NCI-H446 (cell line): ENCODE data around the gene HSD17B3.
"Not testable (repeated sequence)": the region's sequence is repeated elsewhere in the genome, so short reads cannot be mapped to it uniquely, and the experiment has no call there.

Source experiments
- DNase-seq, 2 experiments: peaks; one replicate each; lab custom pipeline; 2025; lab: John Stamatoyannopoulos, UW

Gene HSD17B3

DNA sequence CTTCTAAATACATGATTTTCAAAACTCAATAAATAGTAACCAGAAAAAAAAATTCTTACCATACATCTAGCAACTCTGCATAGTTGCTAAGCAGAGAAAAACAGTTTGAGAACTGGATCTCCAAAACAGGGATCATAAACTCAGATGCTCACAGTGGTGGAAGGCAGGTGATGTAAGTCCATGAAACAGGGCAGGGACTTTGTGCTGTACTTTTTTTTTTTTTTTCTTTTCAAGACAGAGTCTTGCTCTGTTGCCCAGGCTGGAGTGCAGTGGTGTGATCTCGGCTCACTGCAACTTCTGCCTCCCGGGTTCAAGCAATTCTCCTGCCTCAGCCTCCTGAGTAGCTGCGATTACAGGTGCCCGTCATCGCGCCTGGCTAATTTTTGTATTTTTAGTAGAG is 5.0 kb upstream of the HSD17B3 start:
- not testable (repeated sequence) for DNase-seq

DNA sequence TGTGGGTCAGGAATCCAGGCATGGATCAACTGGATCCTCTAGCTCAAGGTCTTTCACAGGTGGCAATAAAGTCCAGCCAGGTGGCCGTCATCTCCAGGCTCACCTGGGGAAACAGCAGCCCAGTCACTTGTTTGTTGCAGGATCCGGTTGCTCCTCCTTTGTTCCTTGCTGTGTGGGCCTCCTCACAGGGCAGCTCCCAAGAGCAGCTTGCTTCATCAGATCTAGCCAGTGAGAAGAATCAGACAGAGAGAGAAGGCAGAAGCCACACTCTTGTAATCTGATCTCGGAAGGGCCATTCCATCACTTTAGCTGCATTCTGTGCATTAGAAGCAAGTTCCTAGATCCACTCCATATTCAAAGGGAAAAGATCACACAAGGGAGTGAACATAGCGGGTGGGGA is 3.2 kb upstream of the HSD17B3 start:
- no peak for DNase-seq

DNA sequence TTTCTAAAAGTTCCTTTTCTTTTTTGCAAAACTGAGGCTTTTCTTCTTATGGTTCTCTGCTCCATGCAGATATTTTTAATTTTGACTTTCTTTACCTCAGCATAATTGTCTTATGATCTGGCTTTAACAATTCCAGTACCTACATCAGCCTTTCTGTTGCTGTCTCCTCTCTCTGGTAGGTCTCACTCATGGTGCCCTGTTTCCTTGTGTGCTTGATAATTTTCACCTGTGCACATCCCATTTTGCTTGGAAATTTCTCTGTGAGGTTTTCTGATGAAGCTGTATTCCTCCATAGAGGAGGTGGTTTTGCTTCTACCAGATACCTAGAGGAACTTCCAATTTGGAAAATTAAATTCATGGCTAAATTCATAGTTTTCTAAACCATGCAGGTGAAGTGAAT is 2.3 kb upstream of the HSD17B3 start:
- no peak for DNase-seq

DNA sequence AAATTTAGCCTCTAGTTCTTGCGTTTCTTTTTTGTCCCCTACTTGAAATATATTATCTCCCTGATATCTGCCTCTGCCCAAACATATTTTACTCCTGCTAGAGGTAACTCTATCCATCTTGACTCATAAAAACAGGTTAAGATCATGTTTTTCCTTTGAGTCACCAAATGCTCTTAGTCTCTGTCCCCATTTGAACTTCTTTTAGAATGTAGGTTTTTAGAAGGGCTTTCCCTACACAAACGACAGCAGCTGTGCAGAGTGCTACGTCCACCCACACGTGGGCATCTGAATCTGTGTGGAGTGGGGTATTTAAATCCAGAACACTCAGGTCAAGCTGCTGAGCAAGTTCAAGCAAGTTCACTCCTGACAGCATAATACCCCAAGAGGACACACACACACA is 2.2 kb downstream of the HSD17B3 start:
- no peak for DNase-seq

DNA sequence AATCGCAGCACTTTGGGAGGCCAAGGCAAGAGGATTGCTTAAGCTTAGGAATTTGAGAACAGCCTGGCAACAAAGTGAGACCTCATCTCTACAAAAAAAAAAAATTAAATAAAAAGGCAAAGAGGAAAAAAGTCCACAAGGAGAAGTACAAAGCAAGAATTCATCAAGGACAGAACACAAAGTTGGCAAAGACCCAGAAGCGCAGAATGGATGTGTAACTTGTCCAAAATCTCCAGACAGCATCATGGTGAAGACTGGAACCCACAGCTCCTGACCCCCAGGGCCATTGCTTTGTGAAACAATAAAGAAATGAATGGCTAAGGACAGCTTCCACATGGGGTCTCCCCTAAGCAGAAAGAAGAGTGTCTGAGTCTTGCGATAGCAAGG is 7.8 kb downstream of the HSD17B3 start:
- no peak for DNase-seq

DNA sequence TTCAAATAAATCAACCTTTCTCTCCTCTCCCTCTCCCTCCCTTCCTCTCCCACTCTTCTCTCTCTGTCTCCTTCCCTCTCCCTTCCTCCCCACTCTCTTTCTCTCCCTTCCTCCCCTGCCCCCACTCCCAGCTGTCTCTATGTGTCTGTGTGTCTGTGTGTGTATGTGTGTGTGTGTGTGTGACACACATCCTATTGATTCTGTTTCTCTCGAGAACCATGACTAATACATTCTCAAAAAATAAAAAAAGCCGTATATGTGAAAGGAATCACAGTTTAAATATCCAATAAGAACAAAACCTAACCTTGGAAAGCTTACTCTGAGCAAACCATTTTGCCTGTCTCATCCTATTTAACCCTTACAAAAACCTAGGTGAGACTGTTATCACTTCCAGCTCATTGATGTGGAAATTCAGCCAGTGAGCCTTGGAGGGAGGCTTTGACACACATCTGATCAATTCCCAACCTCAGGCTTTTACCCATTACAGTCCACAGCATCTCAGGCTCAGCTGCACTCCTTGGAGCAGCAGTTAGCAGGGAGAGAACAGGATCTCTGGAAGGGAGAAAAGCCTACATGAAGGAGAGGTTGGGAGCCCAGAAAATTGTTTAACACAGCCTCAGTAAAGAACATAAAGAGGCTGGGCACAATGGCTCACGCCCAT is 8.3 kb downstream of the HSD17B3 start:
- DNase-seq: peak in 1 of 2 experiments; percentile 1

DNA sequence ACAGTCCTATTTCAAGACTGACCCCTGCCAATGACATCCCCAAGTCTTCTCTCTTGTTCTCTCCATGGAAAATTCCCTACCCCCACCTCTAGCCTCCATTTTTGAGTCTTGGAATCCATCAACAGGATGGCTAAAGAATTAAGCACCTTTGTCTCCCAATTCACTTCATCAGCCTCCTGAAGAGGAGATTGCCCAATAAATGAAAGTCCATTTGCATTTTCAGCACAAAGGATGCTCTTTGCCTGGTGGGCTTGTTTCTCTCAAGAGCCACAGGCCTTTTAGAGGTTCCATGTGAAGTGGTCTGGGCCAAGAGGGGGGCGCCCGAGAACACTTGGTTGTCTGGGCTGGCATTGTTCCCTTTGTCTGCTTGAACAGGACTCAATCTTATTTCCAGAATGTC is 12.6 kb downstream of the HSD17B3 start:
- DNase-seq: no peak

DNA sequence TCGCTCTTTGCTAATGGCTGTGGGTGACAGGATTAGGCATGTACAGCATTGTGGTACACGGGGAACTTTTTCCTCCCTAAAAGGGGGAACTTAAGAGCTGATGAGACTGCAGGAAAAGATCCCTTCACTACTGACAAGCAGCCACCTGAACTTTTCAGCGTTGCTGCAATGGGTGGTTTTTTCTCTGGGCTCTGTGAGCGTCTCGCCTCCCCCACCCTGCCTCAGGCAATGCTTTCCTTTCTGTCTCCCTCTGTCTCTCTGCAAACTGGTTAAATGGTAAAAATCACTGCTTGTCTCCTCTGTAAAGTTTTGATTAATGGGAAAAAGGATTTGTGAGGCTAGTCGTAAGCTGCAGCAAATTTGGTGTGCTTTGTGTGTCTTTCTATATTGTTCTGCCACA is 20.3 kb downstream of the HSD17B3 start:
- DNase-seq: no peak

DNA sequence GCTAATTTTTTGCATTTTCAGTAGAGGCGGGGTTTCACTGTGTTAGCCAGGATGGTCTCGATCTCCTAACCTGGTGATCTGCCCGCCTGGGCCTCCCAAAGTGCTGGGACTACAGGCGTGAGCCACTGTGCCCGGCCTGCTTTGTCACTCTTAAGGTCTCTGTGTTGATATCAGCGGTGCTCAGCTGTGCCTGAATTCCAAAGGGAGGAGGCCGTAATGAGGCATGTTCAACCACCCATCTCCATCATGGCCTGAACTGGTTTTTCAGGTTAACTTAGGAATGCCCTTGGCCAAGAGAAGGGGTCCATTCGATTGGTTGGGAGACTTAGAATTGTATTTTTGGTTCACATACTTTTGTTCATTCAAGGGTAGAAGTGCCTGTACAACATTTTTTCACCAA is 22.0 kb downstream of the HSD17B3 start:
- DNase-seq: no peak

DNA sequence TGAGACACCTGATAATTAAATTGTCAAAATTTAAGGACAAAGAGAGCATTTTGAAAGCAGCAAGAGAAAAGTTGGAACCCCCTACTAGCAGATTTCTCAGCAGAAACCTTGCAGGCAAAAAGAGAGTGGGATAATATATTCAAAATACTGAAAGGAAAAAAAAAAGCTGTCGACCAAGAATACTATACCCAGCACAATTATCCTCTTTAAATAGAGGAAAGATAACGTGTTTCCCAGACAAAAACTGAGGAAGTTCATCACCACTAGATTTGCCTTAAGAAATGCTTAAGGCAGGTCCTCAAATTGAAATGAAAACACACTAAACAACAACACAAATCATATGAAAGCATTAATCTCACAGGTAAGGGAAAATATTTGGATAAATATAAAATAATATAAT is 27.0 kb downstream of the HSD17B3 start:
- DNase-seq: no peak

DNA sequence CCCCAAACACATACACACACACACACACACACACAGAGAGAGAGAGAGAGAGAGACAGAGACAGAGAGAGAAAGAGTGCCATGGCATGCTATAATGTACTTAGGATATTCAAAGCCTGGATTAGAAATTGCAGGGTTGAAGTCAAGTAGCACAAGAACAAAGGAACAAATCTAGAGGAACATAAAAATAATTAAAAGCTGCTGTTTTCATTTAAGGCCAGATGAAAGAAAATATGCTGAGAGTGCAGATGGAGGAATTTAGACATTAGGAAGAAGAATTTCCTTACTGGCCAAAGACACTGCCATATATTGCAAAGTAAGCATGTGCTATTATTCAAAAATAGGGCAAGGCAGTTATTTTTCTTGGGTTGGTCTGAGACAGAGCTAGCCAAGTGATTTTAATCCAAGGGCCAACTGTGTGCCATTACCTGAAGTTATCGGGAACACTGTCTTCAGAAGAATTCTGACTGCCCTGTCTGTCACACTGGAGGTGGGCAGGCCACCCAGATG is 31.7 kb downstream of the HSD17B3 start:
- no peak for DNase-seq

DNA sequence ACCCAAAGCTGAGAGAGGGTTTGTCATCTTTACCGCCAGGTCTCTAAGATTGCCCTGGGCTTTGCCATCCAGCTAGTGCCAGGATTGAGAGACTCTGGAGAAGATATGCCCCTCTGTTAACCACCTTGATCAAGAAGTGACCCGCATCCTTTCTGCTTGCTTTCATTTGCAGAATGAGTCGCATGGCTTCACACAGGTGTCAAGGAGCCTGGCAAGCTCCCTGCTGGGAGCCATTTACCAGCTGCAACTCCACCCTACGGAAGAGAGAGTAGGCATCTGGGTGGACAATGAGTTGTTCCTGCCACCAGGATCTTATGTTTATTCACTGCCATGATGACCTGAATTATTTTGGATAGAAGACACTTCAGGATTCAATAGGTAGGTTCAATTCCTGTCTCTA is 43.0 kb downstream of the HSD17B3 start:
- no peak for DNase-seq

DNA sequence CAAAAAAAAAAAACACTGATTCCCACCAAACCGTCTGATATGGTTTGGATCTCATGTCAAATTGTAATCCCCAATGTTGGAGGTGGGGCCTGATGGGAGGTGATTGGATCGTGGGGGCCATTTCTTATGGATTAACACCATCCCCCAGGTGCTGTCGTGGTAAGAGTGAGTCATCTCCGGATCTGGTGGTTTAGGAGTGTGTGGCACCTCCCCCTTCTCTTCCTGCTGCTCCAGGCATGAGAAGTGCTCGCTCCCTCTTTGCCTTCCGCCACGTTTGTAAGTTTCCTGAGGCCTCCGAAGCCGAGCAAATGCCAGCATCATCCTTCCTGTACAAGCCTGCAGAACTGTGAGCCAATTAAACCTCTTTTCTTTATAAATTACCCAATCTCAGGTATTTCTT is 45.2 kb downstream of the HSD17B3 start:
- no peak for DNase-seq

DNA sequence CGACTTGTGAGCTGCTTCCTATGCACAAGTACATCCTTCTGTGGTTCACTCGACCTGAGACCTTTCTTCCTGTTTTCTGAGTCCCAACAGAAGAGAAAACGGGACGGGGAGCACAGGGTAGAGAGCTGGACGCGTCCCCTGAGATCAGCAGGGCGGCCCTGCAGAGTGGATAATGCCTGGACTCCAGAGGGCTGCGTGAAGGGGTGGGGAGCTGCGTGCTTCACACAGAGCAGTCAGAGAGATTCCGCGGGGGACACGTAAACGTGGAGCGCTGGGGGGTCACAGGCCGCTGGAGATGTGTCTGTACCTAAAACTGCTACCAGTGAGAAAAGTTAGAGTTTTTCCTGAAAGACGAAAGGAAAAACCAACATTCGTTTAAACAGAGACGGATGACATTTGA is 46.3 kb downstream of the HSD17B3 start:
- DNase-seq: no peak

DNA sequence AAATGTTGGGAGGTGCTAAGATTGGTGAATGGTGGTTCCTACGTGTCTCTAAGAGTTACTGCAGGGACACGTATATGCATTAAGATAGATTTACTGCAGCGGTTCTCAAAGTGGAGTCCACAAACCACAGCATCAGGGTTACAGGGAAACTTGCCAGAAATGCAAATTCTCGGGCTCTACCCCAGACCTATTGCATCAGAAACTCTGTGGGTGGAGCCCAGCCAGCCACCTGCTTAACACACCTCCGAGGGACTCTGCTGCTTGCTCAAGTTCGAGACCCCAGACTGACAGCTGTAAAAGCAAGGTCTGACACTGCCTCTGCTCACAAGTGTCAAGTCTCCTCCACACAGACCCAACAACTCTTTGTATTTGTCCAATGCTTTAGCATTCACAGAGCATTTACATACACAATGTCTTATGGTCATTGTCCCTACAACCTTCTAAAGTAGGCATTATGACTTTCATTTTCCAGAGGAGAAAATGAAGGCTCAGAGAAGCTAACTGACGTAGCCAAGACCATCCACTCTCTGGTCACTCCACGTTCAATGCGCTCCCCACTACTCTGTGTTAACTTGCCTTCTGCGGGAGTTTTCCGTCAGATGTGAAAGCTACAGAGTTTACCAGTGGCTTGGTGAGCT is 48.8 kb downstream of the HSD17B3 start:
- DNase-seq: no peak

DNA sequence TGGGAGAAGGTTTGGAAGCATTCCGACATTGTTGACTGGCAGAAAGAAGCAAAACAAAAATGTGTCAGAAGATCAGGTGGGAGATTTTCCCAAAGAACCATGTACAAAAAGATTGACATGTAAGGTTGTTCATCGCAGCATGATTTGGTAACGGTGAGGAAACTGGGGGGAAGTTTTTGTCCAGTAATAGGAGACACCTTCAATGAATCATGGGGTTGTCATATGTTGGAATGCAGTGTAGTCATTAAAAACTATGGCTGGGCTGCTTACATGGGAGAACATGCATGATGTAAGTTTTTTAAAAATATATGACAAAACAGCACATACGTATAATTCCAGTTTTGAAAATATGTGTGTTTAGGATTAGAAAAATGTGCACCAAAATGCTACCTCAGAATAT is 50.5 kb downstream of the HSD17B3 start:
- DNase-seq: no peak

DNA sequence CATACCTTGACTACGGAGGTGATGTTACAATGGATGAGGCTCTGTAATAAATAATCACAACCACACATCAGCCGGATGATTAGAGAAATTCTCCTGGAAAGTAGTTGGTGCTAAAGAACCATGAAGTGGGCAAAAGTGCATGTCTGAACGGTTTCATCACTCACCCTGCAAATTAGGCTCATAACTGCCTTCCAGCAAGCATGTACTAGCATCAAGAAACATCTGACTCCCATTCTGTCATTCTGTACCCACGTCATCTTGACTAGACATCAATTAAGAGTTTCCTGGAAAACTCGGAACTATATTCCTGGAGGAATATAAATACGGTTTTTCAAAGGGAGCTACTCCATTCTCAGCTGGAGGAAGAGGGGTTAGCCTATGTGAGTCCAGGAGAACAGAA is 52.2 kb downstream of the HSD17B3 start:
- DNase-seq: no peak

DNA sequence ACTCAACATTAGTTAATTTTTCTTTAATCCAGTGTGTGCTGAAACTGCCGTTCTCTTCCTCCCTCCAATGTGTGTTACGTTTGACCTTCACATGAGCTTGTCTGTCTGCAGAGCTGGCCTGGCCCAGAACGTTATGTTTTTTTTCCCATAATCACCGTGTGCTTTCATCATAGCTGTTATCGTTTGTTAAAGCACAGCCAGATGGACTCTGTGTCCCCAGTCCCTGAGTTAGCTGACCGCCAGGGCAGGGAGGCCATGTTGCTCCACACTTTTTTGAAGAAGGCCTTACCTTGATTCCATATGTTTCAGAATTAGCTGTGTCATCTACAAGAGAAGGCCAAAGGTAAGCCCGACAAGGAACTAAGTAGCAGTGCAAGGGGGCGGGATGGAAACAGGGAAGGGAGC is 55.7 kb downstream of the HSD17B3 start:
- DNase-seq: no peak

DNA sequence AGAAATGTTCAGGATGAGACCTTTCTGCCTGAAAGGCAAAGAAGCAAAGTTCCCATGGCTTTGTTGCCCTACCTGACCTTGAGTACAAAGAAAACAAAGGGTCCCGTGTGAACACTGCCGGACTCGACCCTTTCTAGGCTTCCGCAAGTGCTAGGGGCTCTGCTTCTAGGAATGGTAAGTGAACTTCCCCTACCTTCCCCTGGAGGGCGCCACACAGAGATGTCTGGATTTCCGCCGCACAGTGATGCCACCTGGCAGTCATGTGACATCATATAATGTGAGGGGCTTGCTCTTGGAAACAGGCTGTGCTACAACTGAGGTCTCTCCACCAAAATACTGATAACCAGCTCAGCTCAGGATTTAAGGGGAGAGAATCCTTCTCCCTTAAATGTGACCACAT is 56.6 kb downstream of the HSD17B3 start:
- no peak for DNase-seq

DNA sequence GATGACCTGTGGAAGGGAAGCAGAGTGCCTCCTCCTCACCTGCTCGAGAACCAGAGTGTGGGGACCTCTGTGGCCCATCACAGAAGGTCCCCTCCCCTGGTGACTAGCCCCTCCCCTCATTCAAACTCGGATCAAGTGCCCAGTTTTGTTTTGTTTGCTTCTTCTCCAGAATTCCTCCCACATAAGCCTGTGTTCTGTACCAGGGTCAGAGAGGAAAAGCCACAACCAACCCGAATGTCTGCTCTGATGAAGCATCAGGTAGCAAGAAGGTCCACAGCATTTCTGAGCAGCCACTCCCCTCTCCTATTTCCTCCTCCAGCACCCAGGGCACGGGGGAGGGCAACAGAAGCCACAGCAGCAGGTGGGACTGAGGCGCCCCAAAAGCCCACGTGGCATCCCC is 58.2 kb downstream of the HSD17B3 start:
- DNase-seq: no peak

DNA sequence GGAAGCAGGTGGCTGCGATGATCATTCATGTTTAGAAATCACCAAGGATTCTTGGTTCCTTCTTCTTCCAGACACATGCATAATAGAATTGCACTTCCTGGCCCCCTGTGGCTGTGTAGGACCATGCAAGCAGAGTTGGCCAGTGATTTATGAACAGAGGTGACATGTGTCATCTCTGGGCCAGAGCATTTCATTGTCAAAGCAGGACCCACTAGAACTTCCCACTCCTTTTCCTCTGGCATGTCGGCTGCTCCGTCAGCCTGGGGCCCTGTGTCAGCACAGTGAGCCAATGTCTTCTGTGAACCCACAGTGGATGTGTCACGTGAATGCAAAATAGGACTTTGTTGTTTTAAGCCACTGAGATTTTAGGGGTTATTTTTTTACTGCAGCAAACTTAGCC is 59.2 kb downstream of the HSD17B3 start:
- no peak for DNase-seq

DNA sequence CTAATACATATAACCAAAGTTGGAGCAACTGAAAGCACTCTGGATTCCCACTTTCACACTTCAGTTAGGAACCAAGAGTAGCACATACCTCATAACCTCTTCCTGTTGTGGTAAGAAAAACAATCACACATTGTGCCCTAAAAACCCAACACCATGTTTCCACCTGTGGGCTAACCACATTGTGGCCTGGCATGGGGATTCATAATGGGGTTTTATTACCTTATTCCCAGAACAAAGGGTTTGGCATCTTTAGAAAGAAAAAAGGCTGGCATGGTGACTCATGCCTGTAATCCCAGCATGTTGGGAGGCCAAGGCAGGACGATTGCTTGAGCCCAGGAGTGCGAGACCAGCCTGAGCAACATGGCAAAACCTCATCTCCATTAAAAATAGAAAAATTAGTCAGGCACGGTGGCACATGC is 60.6 kb downstream of the HSD17B3 start:
- DNase-seq: no peak

DNA sequence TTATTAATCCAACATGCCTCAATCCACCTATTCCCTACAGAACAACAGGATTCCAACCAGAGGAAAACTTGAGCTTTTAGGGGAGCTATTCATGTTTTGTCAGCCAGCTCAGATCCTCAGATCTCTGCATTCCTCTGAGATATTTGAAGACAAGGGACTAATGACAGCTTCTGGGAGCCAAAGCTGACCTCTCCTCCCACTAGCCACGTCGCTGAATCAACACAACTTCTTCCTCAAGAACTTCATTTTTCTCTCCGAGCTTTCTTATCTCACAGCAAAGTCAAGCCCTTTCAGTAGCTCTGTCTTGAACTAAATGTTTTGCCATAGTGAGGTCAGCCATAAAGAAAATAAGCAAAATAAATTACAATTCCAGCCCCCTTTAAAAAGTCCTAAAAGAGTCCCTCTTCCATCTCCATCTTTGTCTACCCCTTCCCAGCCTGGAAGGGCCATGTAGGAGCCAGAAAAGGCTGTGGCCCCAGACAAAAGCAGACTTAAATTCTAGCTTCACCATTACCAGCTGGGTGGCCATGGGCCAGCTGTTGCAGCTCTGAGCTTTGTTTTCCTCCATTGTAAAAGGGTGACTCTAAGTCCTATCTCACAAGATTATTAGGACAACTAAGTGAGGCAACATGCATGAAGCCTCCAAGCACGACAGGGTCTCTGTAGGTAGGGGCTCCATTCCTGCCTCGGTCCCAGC is 65.0 kb downstream of the HSD17B3 start:
- no peak for DNase-seq
